GM12878 (cell line): ENCODE results near the gene TSPO2. TPM values are rescaled to one million over a fixed set of nuclear protein-coding genes. Genes with fewer than 3 reads are reported as not detected.

Source experiments
- ATAC-seq: fragments of 200-7000 bp; cut with Tn5 transposase; 3 replicates; pipeline ENCODE4 v1.9.1; 2020; ENCODE audit warnings: mild to moderate bottlenecking, moderate library complexity
- BruUV-seq: library from RNA; stranded (reverse); fragments of 400-500 nt; replicated peaks from 2 replicates; lab custom pipeline; 2021; lab: Mats Ljungman, UMichigan
- CTCF ChIA-PET: fragments of 300-600 bp; sonication (Branson Sonifier 250); formaldehyde crosslinking; extraction: SDS; loops from one replicate; lab custom pipeline; 2021; ENCODE audit warnings: inconsistent platforms; lab: Yijun Ruan, JAX
- POLR2A ChIA-PET: fragments of 350-600 bp; formaldehyde crosslinking; extraction: SDS; loops from one replicate; lab custom pipeline; 2021; ENCODE audit warnings: inconsistent platforms; lab: Charles Lee
- RAD21 ChIA-PET: fragments of 300-600 bp; sonication (Branson Sonifier 250); formaldehyde crosslinking; loops from one replicate; lab custom pipeline; 2023; ENCODE audit warnings: antibody characterized with exemption; ENCODE audit not compliant: unreplicated experiment; lab: Charles Lee
- SMC1A ChIA-PET: fragments of 300-600 bp; sonication (Branson Sonifier 250); formaldehyde crosslinking; loops from one replicate; lab custom pipeline; 2023; ENCODE audit not compliant: unreplicated experiment, uncharacterized antibody; lab: Charles Lee
- DNase-seq: peaks from one replicate; pipeline ENCODE4 v3.0.0-alpha.2; 2011; ENCODE audit warnings: low read depth, low spot score
- FAIRE-seq: peaks from 3 replicates; lab custom pipeline; 2011; peaks lifted over from hg19 to GRCh38; lab: Jason Lieb, UNC
- H2AFZ ChIP-seq: 2 replicates; pipeline ENCODE4 v1.6.0; 2011; ENCODE audit warnings: low read depth, low read length, control low read depth; ENCODE audit not compliant: control insufficient read depth
- H3K27ac ChIP-seq: 2 replicates; pipeline ENCODE4 v1.5.1; 2011; ENCODE audit warnings: control low read depth; ENCODE audit not compliant: control insufficient read depth, insufficient read depth
- H3K27me3 ChIP-seq, 2 experiments: replicated peaks in 1 of 2; 2 replicates each; pipeline versions ENCODE4 v1.6.0 to v1.6.1; 2011; ENCODE audit warnings: low read length in 1 of 2; ENCODE audit not compliant: control insufficient read depth in 2 of 2, insufficient read depth in 2 of 2
- H3K36me3 ChIP-seq, 2 experiments: 2 replicates each; pipeline ENCODE4 v1.5.1; 2011; ENCODE audit warnings: low read length in 1 of 2; ENCODE audit not compliant: control insufficient read depth in 2 of 2, insufficient read depth in 2 of 2
- H3K4me1 ChIP-seq: 2 replicates; pipeline ENCODE4 v1.6.1; 2011; ENCODE audit warnings: mild to moderate bottlenecking, low read length, moderate library complexity, mixed read lengths; ENCODE audit not compliant: control insufficient read depth, insufficient read depth
- H3K4me2 ChIP-seq: 2 replicates; pipeline ENCODE4 v1.6.0; 2011; ENCODE audit warnings: control low read depth; ENCODE audit not compliant: control insufficient read depth, insufficient read depth
- H3K4me3 ChIP-seq: fragments of 200-600 bp; sonication (generic); 2 replicates; pipeline ENCODE4 v1.5.1; 2016
- H3K79me2 ChIP-seq: 2 replicates; pipeline ENCODE4 v1.6.0; 2011; ENCODE audit warnings: low read length; ENCODE audit not compliant: control insufficient read depth, insufficient read depth
- H3K9ac ChIP-seq: 2 replicates; pipeline ENCODE4 v1.8.0; 2011; ENCODE audit warnings: low read length, control low read depth, mixed read lengths; ENCODE audit not compliant: control insufficient read depth, insufficient read depth
- H3K9me3 ChIP-seq: replicated peaks from 3 replicates; pipeline ENCODE4 v1.5.1; 2011; ENCODE audit warnings: mild to moderate bottlenecking, low read length; ENCODE audit not compliant: control insufficient read depth, insufficient read depth
- H4K20me1 ChIP-seq: 2 replicates; pipeline ENCODE4 v1.6.0; 2011; ENCODE audit not compliant: control insufficient read depth, insufficient read depth
- CBFB ChIP-seq: IDR thresholded peaks from 2 replicates; pipeline ENCODE4 v1.6.1; 2016; ENCODE audit warnings: antibody characterized with exemption, low read depth
- CREM ChIP-seq: IDR thresholded peaks from 2 replicates; pipeline ENCODE4 v1.6.1; 2014; ENCODE audit warnings: antibody characterized with exemption, low read depth
- DPF2 ChIP-seq: fragments of 450-650 bp; IDR thresholded peaks from 2 replicates; pipeline ENCODE4 v1.6.1; 2017; ENCODE audit warnings: mild to moderate bottlenecking
- FOXM1 ChIP-seq: IDR thresholded peaks from 2 replicates; pipeline ENCODE4 v1.6.1; 2012; ENCODE audit warnings: low read depth, mild to moderate bottlenecking, inconsistent platforms, low read length, moderate library complexity
- MTA2 ChIP-seq: fragments of 450-650 bp; IDR thresholded peaks from 2 replicates; pipeline ENCODE4 v1.6.1; 2016; ENCODE audit warnings: low read depth, mild to moderate bottlenecking, moderate library complexity
- MXI1 ChIP-seq: fragments of 150-350 bp; IDR thresholded peaks from 2 replicates; pipeline ENCODE4 v1.6.1; 2011; ENCODE audit warnings: low read depth, mild to moderate bottlenecking, inconsistent platforms, low read length, improper control_type of control experiment
- NRF1 ChIP-seq: conservative IDR thresholded peaks from 2 replicates; pipeline ENCODE4 v1.6.1; 2011; ENCODE audit warnings: mild to moderate bottlenecking, low read depth, low read length, improper control_type of control experiment
- RB1 ChIP-seq: fragments of 450-650 bp; formaldehyde crosslinking; IDR thresholded peaks from 2 replicates; pipeline ENCODE4 v1.6.1; 2017; ENCODE audit warnings: mild to moderate bottlenecking, borderline replicate concordance
- SMAD1 ChIP-seq: fragments of 450-650 bp; IDR thresholded peaks from 2 replicates; pipeline ENCODE4 v1.6.1; 2018; ENCODE audit warnings: mild to moderate bottlenecking, low read depth; ENCODE audit not compliant: partially characterized antibody
- SMAD5 ChIP-seq: IDR thresholded peaks from 2 replicates; pipeline ENCODE4 v1.6.1; 2016; ENCODE audit warnings: antibody characterized with exemption, low read depth
- TCF7 ChIP-seq: IDR thresholded peaks from 2 replicates; pipeline ENCODE4 v1.6.1; 2014; ENCODE audit warnings: antibody characterized with exemption, borderline replicate concordance
- YBX1 ChIP-seq: fragments of 450-650 bp; IDR thresholded peaks from 2 replicates; pipeline ENCODE4 v1.6.1; 2016; ENCODE audit warnings: antibody characterized with exemption
- YY1 ChIP-seq: IDR thresholded peaks from 2 replicates; pipeline ENCODE4 v1.6.1; 2011; ENCODE audit warnings: low read depth, mild to moderate bottlenecking, low read length
- WGBS: methylation state at CpG from one replicate; pipeline ENCODE4 v1.1.6; 2016; ENCODE audit warnings: low lambda C conversion rate; ENCODE audit not compliant: insufficient replicate concordance, insufficient coverage; ENCODE audit errors: missing lambda C conversion rate; 5-methylcytosine and 5-hydroxymethylcytosine counted together
- in situ Hi-C: fragments of 300-500 bp; cut with MboI; formaldehyde crosslinking; loops from 9 replicates; pipeline ENCODE4 v1.14.3; 2018; ENCODE audit warnings: mixed read lengths
- intact Hi-C: fragments of 100-400 bp; cut with micrococcal nuclease; formaldehyde crosslinking; loops from one replicate; pipeline ENCODE4 v1.14.2; 2022; ENCODE audit not compliant: unreplicated experiment
- polyA plus RNA-seq, 11 experiments: library from polyadenylated mRNA; depleted of rRNA in 4 of 11; unstranded in 6 of 11; stranded (reverse) in 5 of 11; fragments of >200 nt; fragmentation: Nextera tagmentation in 4 of 11; fragmentation: Illumina TruSeq in 1 of 11; extraction: Ambion mirVana in 4 of 11; extraction: Trizol in 1 of 11; gene quantifications; 1 replicate in 1 of 11; 2 replicates in 10 of 11; pipeline versions ENCODE4 v1.2.1 to v1.2.3, GENCODE V29; 2011 to 2016; ENCODE audit warnings: inconsistent platforms in 2 of 11, missing spikeins in 2 of 11, low read depth in 1 of 11
- total RNA-seq, 4 experiments: library from RNA; depleted of rRNA in 3 of 4; stranded (reverse); fragments of >200 nt in 3 of 4; fragmentation: Illumina TruSeq in 1 of 4; extraction: Trizol in 1 of 4; gene quantifications; 2 replicates each; pipeline versions ENCODE4 v1.2.1 to v1.2.3, GENCODE V29; 2013 to 2021
- TF ChIP-seq, protein P1 (sequence below): IDR thresholded peaks from 2 replicates; pipeline ENCODE4 v1.6.1; 2012; ENCODE audit warnings: low read depth, low read length, improper control_type of control experiment
- TF ChIP-seq, protein P2 (sequence below): IDR thresholded peaks from 2 replicates; pipeline ENCODE4 v1.6.1; 2011; ENCODE audit warnings: low read depth, mild to moderate bottlenecking, low read length, moderate library complexity, borderline replicate concordance; ENCODE audit errors: extremely low read depth

Gene TSPO2
- total and polyA plus RNA-seq, 10 of the 15 experiments (the other 5 are each of a cell fraction or from before 2014, with no cell fraction given), result not detected

GRCh38 chr6:41047745-41048732 is 5.8 kb downstream of the TSPO2 start:
- intact Hi-C loops, result no loop called here
- no peak overlapping the region for H3K9ac ChIP-seq
- FAIRE-seq (no peak), DNase-seq (no peak), ATAC-seq (no peak)
- H3K36me3 ChIP-seq, result no peaks in the 10 kb centered on the region
- ChIA-PET POLR2A (no interaction called here), RAD21 (no interaction called here), CTCF (interaction anchor here (0.8 to 1.1 kb wide), 2 partner anchors 17 to 19 kb away, joined by 3 to 4 read pairs; no protein-coding TSS in a partner anchor)
- no peaks in the 10 kb centered on the region for H3K79me2 ChIP-seq
- no peaks in the 10 kb centered on the region for H3K9me3 ChIP-seq
- no peaks in the 10 kb centered on the region for H3K27me3 ChIP-seq
- H3K27ac ChIP-seq, result no peak overlapping the region
- WGBS, result 48% methylated on average over 9 of the region's 9 CpGs
- no TSS peak for BruUV-seq
- TF ChIP-seq MXI1, result no peak
- TF ChIP-seq CBFB, result no peak
- no peak for TF ChIP-seq RB1
- no peak for TF ChIP-seq YY1
- TF ChIP-seq YBX1, result no peak
- no peak for TF ChIP-seq SMAD5
- TF ChIP-seq NRF1, result no peak
- no peak for TF ChIP-seq MTA2
- TF ChIP-seq, protein P1, sequence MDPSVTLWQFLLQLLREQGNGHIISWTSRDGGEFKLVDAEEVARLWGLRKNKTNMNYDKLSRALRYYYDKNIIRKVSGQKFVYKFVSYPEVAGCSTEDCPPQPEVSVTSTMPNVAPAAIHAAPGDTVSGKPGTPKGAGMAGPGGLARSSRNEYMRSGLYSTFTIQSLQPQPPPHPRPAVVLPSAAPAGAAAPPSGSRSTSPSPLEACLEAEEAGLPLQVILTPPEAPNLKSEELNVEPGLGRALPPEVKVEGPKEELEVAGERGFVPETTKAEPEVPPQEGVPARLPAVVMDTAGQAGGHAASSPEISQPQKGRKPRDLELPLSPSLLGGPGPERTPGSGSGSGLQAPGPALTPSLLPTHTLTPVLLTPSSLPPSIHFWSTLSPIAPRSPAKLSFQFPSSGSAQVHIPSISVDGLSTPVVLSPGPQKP, result no peak
- TF ChIP-seq TCF7, result no peak
- no peak for TF ChIP-seq CREM
- TF ChIP-seq DPF2, result no peak
- TF ChIP-seq, protein P2, sequence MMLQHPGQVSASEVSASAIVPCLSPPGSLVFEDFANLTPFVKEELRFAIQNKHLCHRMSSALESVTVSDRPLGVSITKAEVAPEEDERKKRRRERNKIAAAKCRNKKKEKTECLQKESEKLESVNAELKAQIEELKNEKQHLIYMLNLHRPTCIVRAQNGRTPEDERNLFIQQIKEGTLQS, result no peak
- TF ChIP-seq FOXM1, result no peak
- no peak for TF ChIP-seq SMAD1
- TF ChIP-seq, all 136 proteins: peak for 0
- H2AFZ ChIP-seq, result no peak overlapping the region
- H3K4me3 ChIP-seq, result no peak overlapping the region
- H4K20me1 ChIP-seq, result no peaks in the 10 kb centered on the region
- SMC1A ChIA-PET, result no interaction called here
- H3K4me2 ChIP-seq, result no peak overlapping the region
- H3K4me1 ChIP-seq, result no peaks in the 10 kb centered on the region
- in situ Hi-C loops, result no loop called here
